ENCODE measurements around the gene ID2. TPM values are rescaled to one million over a fixed set of nuclear protein-coding genes. Genes with fewer than 3 reads are reported as not detected.

The ID2 gene
- total RNA-seq, 1 donor from 2014 or later: 9.4 TPM

DNA sequence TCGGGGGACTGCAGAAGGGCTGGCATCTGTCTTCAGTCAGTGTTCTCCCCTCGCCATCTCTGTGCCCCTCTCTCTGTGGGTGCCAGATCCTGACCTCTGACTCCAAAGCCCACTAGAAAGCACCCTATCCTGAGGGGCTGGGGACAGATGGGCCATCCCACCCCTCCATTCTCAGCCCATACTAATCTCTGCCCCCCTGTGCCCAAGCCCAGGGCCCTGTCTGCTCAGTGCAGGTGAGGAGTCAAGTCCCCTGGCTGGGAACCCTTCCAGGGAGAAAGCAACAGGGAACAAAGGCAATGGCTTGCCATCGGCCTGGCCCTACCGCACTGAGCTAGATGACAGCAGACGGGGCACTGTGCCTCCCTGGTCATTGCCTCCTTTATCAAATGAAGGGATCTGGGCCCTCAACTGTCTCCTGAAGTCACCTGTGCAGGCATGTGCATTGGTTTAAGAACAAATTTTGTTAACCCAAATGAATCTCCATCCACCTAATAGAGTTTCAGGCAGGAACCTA, 42.7 kb upstream of the ID2 start:
- no peaks in the 10 kb centered on the region for H3K9me3 Mint-ChIP-seq (ENCODE audit: unreplicated experiment)
- DNase-seq (ENCODE audit: low spot score): no peak
- H3K36me3 Mint-ChIP-seq (ENCODE audit: low read depth, unreplicated experiment): no peaks in the 10 kb centered on the region
- no peak overlapping the region for H3K4me3 Mint-ChIP-seq (ENCODE audit: unreplicated experiment)
- no peak overlapping the region for H3K27ac Mint-ChIP-seq (ENCODE audit: unreplicated experiment)
- peaks cover 8% of the 10 kb centered on the region for H3K27me3 Mint-ChIP-seq (ENCODE audit: unreplicated experiment)
- TF ChIP-seq, protein P1, sequence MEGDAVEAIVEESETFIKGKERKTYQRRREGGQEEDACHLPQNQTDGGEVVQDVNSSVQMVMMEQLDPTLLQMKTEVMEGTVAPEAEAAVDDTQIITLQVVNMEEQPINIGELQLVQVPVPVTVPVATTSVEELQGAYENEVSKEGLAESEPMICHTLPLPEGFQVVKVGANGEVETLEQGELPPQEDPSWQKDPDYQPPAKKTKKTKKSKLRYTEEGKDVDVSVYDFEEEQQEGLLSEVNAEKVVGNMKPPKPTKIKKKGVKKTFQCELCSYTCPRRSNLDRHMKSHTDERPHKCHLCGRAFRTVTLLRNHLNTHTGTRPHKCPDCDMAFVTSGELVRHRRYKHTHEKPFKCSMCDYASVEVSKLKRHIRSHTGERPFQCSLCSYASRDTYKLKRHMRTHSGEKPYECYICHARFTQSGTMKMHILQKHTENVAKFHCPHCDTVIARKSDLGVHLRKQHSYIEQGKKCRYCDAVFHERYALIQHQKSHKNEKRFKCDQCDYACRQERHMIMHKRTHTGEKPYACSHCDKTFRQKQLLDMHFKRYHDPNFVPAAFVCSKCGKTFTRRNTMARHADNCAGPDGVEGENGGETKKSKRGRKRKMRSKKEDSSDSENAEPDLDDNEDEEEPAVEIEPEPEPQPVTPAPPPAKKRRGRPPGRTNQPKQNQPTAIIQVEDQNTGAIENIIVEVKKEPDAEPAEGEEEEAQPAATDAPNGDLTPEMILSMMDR (IDR thresholded peaks at IDR 0.05; ENCODE audit: unreplicated experiment): no peak
- H3K4me1 Mint-ChIP-seq (ENCODE audit: unreplicated experiment): peaks cover 22% of the 10 kb centered on the region

GRCh38 chr2:8640498-8640897, 41.4 kb upstream of the ID2 start:
- Mint-ChIP-seq H3K9me3 (ENCODE audit: unreplicated experiment) (no peaks in the 10 kb centered on the region), H3K36me3 (ENCODE audit: low read depth, unreplicated experiment) (no peaks in the 10 kb centered on the region), H3K4me1 (ENCODE audit: unreplicated experiment) (peaks cover 22% of the 10 kb centered on the region), H3K4me3 (ENCODE audit: unreplicated experiment) (no peak overlapping the region), H3K27ac (ENCODE audit: unreplicated experiment) (no peak overlapping the region), H3K27me3 (ENCODE audit: unreplicated experiment) (peaks cover 4% of the 10 kb centered on the region)
- DNase-seq (ENCODE audit: low spot score): no peak
- TF ChIP-seq, protein P1 (IDR thresholded peaks at IDR 0.05; ENCODE audit: unreplicated experiment): no peak

DNA sequence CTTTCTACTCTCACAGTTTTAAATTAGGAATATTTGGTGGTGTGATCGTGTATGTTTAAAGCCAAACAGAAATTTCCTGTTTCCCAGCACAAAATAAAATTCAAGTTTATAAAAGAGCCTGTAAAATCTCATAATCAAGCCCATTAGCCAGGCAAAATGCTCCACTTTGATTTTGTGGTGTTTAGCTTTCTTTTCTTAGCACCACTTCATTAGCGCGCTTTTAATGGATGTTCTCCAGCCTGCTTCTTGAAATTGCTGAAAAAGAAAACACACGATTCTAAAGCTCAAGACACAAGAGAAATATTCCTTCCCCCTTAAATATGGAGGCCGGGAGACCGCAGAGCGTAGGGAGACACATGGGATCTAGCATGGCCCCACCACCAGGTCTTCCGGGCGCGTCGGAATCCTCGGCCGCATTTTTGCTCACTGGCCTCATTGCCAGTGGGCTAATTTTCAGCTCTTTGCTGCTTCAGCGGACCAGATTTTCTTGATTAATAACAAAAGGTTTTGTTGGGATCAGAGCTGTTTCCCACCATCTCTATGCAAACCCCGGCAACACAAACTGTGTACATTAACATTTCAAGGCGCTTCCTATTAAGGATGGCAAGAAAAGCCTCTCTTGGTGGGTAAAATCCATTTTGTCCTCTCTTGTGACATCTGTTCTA, 40.4 kb upstream of the ID2 start:
- DNase-seq (ENCODE audit: low spot score): no peak
- H3K9me3 Mint-ChIP-seq (ENCODE audit: unreplicated experiment): no peaks in the 10 kb centered on the region

GRCh38 chr2:8642366-8643068, 39.3 kb upstream of the ID2 start:
- H3K36me3 Mint-ChIP-seq (ENCODE audit: low read depth, unreplicated experiment): peaks cover 7% of the 10 kb centered on the region
- no peak overlapping the region for H3K4me3 Mint-ChIP-seq (ENCODE audit: unreplicated experiment)
- TF ChIP-seq, protein P1 (IDR thresholded peaks at IDR 0.05; ENCODE audit: unreplicated experiment): no peak
- H3K27ac Mint-ChIP-seq (ENCODE audit: unreplicated experiment): no peak overlapping the region
- peaks cover 12% of the 10 kb centered on the region for H3K4me1 Mint-ChIP-seq (ENCODE audit: unreplicated experiment)
- no peaks in the 10 kb centered on the region for H3K9me3 Mint-ChIP-seq (ENCODE audit: unreplicated experiment)
- peaks cover 4% of the 10 kb centered on the region for H3K27me3 Mint-ChIP-seq (ENCODE audit: unreplicated experiment)
- no peak for DNase-seq (ENCODE audit: low spot score)

More for the DNA sequence above, 40.4 kb upstream of the ID2 start:
- peaks cover 4% of the 10 kb centered on the region for H3K27me3 Mint-ChIP-seq (ENCODE audit: unreplicated experiment)
- H3K4me1 Mint-ChIP-seq (ENCODE audit: unreplicated experiment): peaks cover 22% of the 10 kb centered on the region
- TF ChIP-seq, protein P1 (IDR thresholded peaks at IDR 0.05; ENCODE audit: unreplicated experiment): no peak
- H3K4me3 Mint-ChIP-seq (ENCODE audit: unreplicated experiment): no peak overlapping the region
- H3K36me3 Mint-ChIP-seq (ENCODE audit: low read depth, unreplicated experiment): peaks cover 7% of the 10 kb centered on the region
- H3K27ac Mint-ChIP-seq (ENCODE audit: unreplicated experiment): no peak overlapping the region

All from endothelial cell (in vitro differentiated cells).